DOHH2 (cell line): ENCODE data around the gene CES4A.

Experiments used
- H3F3A ChIP-seq: fragments of 200-600 bp; sonication (generic), shearing (Covaris generic); 2 replicates; pipeline ENCODE4 v1.6.0; 2016; ENCODE audit warnings: antibody characterized with exemption, mild to moderate bottlenecking; ENCODE audit not compliant: control insufficient read depth, insufficient read depth
- H3K27ac ChIP-seq: fragments of 200-600 bp; sonication (generic); 2 replicates; pipeline ENCODE4 v1.5.1; 2014; ENCODE audit warnings: low read depth, mild to moderate bottlenecking, low read length, moderate library complexity
- H3K27me3 ChIP-seq: fragments of 200-600 bp; sonication (generic); 2 replicates; pipeline ENCODE4 v1.6.1; 2014; ENCODE audit warnings: mild to moderate bottlenecking, low read length, mixed read lengths; ENCODE audit not compliant: control insufficient read depth
- H3K36me3 ChIP-seq: fragments of 200-600 bp; sonication (generic); 2 replicates; pipeline ENCODE4 v1.6.1; 2014; ENCODE audit warnings: mild to moderate bottlenecking, low read length, moderate library complexity, mixed read lengths; ENCODE audit not compliant: control insufficient read depth
- H3K4me1 ChIP-seq: fragments of 200-600 bp; sonication (generic); 2 replicates; pipeline ENCODE4 v1.6.1; 2014; ENCODE audit warnings: mild to moderate bottlenecking, low read length, mixed read lengths; ENCODE audit not compliant: control insufficient read depth
- H3K4me2 ChIP-seq: fragments of 200-600 bp; sonication (generic); 2 replicates; pipeline ENCODE4 v1.6.0; 2014; ENCODE audit warnings: mild to moderate bottlenecking, low read length, moderate library complexity
- H3K4me3 ChIP-seq: fragments of 200-600 bp; sonication (generic); 2 replicates; pipeline ENCODE4 v1.5.1; 2014; ENCODE audit warnings: mild to moderate bottlenecking, low read length, mixed read lengths
- H3K79me2 ChIP-seq: fragments of 200-600 bp; sonication (generic); 2 replicates; pipeline ENCODE4 v1.6.1; 2014; ENCODE audit warnings: mild to moderate bottlenecking, low read length, mixed read lengths; ENCODE audit not compliant: control insufficient read depth
- H3K9me2 ChIP-seq: fragments of 200-600 bp; sonication (generic); replicated peaks from 2 replicates; pipeline ENCODE4 v1.6.1; 2014; ENCODE audit warnings: mild to moderate bottlenecking, low read length, mixed read lengths; ENCODE audit not compliant: control insufficient read depth
- H3K9me3 ChIP-seq: fragments of 200-600 bp; sonication (generic); 2 replicates; pipeline ENCODE4 v1.6.1; 2014; ENCODE audit warnings: antibody characterized with exemption, low read length, mixed read lengths; ENCODE audit not compliant: control insufficient read depth, insufficient read depth
- H4K20me1 ChIP-seq: fragments of 200-600 bp; sonication (generic); 2 replicates; pipeline ENCODE4 v1.6.0; 2014; ENCODE audit warnings: low read depth, mild to moderate bottlenecking, antibody characterized with exemption, low read length, moderate library complexity; ENCODE audit not compliant: control insufficient read depth, insufficient read depth
- CTCF ChIP-seq: fragments of 200-600 bp; sonication (generic); IDR thresholded peaks from one replicate; pipeline ENCODE4 v1.5.1; 2014; ENCODE audit warnings: antibody characterized with exemption, mild to moderate bottlenecking, low read depth, low read length; ENCODE audit not compliant: poor library complexity, severe bottlenecking
- EZH2phosphoT487 ChIP-seq: fragments of 200-600 bp; sonication (generic); IDR thresholded peaks from 2 replicates; pipeline ENCODE4 v1.6.1; 2017; ENCODE audit warnings: borderline replicate concordance, mild to moderate bottlenecking, antibody characterized with exemption, low read length, moderate library complexity, mixed read lengths

CES4A gene

GRCh38 chr16:67023689-67024088 is 35.3 kb downstream of the CES4A start:
- no peaks in the 10 kb centered on the region for H4K20me1 ChIP-seq
- H3K4me1 ChIP-seq: peaks cover 18% of the 10 kb centered on the region
- no peak for TF ChIP-seq EZH2phosphoT487
- H3F3A ChIP-seq: no peaks in the 10 kb centered on the region
- H3K36me3 ChIP-seq: no peaks in the 10 kb centered on the region
- H3K27me3 ChIP-seq: no peaks in the 10 kb centered on the region
- H3K9me3 ChIP-seq: no peaks in the 10 kb centered on the region
- H3K27ac ChIP-seq: no peak overlapping the region
- H3K4me3 ChIP-seq: no peak overlapping the region
- no peak overlapping the region for H3K4me2 ChIP-seq
- no peaks in the 10 kb centered on the region for H3K9me2 ChIP-seq
- peaks cover 5% of the 10 kb centered on the region for H3K79me2 ChIP-seq

GRCh38 chr16:67024384-67025209 is 36.2 kb downstream of the CES4A start:
- Histone ChIP-seq H3K9me3 (no peaks in the 10 kb centered on the region), H3K27me3 (no peaks in the 10 kb centered on the region), H3K4me1 (peaks cover 18% of the 10 kb centered on the region), H3K4me2 (no peak overlapping the region), H3K27ac (no peak overlapping the region), H4K20me1 (no peaks in the 10 kb centered on the region), H3K9me2 (no peaks in the 10 kb centered on the region), H3K36me3 (peaks cover 4% of the 10 kb centered on the region), H3F3A (no peaks in the 10 kb centered on the region), H3K4me3 (no peak overlapping the region), H3K79me2 (peaks cover 10% of the 10 kb centered on the region)
- TF ChIP-seq EZH2phosphoT487 (no peak), CTCF (no peak)

GRCh38 chr16:67025210-67025550 is 36.8 kb downstream of the CES4A start:
- no peak overlapping the region for H3K4me2 ChIP-seq
- H3K9me2 ChIP-seq: no peaks in the 10 kb centered on the region
- H3K4me3 ChIP-seq: no peak overlapping the region
- no peak for TF ChIP-seq EZH2phosphoT487
- no peak for TF ChIP-seq CTCF
- H3K9me3 ChIP-seq: no peaks in the 10 kb centered on the region
- peaks cover 16% of the 10 kb centered on the region for H3K79me2 ChIP-seq
- H3K27me3 ChIP-seq: no peaks in the 10 kb centered on the region
- no peaks in the 10 kb centered on the region for H3F3A ChIP-seq
- H4K20me1 ChIP-seq: no peaks in the 10 kb centered on the region
- H3K27ac ChIP-seq: no peak overlapping the region
- H3K4me1 ChIP-seq: peaks cover 19% of the 10 kb centered on the region
- peaks cover 10% of the 10 kb centered on the region for H3K36me3 ChIP-seq

GRCh38 chr16:67026570-67026969 is 38.2 kb downstream of the CES4A start:
- H3K4me2 ChIP-seq: no peak overlapping the region

More at GRCh38 chr16:67026570-67026969, 38.2 kb downstream of the CES4A start:
- TF ChIP-seq CTCF (no peak), EZH2phosphoT487 (no peak)
- Histone ChIP-seq H3K4me3 (no peak overlapping the region), H3K4me1 (peaks cover 28% of the 10 kb centered on the region), H3K79me2 (peaks cover 30% of the 10 kb centered on the region), H3K27me3 (no peaks in the 10 kb centered on the region), H3K36me3 (peaks cover 22% of the 10 kb centered on the region), H3K27ac (no peak overlapping the region), H3K9me3 (no peaks in the 10 kb centered on the region), H3F3A (no peaks in the 10 kb centered on the region), H3K9me2 (no peaks in the 10 kb centered on the region), H4K20me1 (no peaks in the 10 kb centered on the region)
